Measurements from ENCODE around the gene NT5DC1. TPM values are rescaled to one million over a fixed set of nuclear protein-coding genes. Genes with fewer than 3 reads are reported as not detected.

NT5DC1 gene
- total RNA-seq, 1 donor from 2014 or later, result 21.6 TPM

- Mint-ChIP-seq H3K4me3 (ENCODE audit: unreplicated experiment) (no peak overlapping the region), H3K36me3 (ENCODE audit: unreplicated experiment) (no peaks in the 10 kb centered on the region), H3K9me3 (ENCODE audit: unreplicated experiment) (peaks cover 1% of the 10 kb centered on the region), H3K27ac (ENCODE audit: unreplicated experiment) (no peak overlapping the region), H3K27me3 (ENCODE audit: unreplicated experiment) (peaks cover 2% of the 10 kb centered on the region), H3K4me1 (ENCODE audit: low read depth, unreplicated experiment) (peaks cover 14% of the 10 kb centered on the region)
- no peak for DNase-seq
- TF ChIP-seq, protein P1, sequence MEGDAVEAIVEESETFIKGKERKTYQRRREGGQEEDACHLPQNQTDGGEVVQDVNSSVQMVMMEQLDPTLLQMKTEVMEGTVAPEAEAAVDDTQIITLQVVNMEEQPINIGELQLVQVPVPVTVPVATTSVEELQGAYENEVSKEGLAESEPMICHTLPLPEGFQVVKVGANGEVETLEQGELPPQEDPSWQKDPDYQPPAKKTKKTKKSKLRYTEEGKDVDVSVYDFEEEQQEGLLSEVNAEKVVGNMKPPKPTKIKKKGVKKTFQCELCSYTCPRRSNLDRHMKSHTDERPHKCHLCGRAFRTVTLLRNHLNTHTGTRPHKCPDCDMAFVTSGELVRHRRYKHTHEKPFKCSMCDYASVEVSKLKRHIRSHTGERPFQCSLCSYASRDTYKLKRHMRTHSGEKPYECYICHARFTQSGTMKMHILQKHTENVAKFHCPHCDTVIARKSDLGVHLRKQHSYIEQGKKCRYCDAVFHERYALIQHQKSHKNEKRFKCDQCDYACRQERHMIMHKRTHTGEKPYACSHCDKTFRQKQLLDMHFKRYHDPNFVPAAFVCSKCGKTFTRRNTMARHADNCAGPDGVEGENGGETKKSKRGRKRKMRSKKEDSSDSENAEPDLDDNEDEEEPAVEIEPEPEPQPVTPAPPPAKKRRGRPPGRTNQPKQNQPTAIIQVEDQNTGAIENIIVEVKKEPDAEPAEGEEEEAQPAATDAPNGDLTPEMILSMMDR (IDR thresholded peaks at IDR 0.05; ENCODE audit: partially characterized antibody, unreplicated experiment), result no peak
These were observed 134.0 kb downstream of the NT5DC1 start for GRCh38 chr6:116234689-116235088.

DNA sequence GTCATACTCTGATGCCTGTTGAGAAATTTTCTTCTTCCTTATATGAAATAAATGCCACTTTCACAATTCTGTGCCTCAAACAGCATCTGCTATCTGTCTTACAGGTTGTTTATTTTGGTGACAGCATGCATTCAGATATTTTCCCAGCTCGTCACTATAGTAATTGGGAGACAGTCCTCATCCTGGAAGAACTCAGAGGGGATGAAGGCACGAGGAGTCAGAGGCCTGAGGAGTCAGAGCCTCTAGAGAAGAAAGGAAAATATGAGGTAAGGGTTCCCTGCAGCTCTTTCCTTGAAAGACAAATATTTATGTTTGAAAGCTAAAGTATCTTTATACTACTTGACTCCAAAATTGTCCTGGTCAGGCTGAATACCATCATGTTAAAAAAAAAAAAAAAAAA, 137.4 kb downstream of the NT5DC1 start:
- no peaks in the 10 kb centered on the region for H3K36me3 Mint-ChIP-seq (ENCODE audit: unreplicated experiment)
- no peaks in the 10 kb centered on the region for H3K9me3 Mint-ChIP-seq (ENCODE audit: unreplicated experiment)
- TF ChIP-seq, protein P1 (IDR thresholded peaks at IDR 0.05; ENCODE audit: partially characterized antibody, unreplicated experiment), result no peak
- no peak overlapping the region for H3K4me3 Mint-ChIP-seq (ENCODE audit: unreplicated experiment)
- no peaks in the 10 kb centered on the region for H3K27me3 Mint-ChIP-seq (ENCODE audit: unreplicated experiment)
- no peak overlapping the region for H3K27ac Mint-ChIP-seq (ENCODE audit: unreplicated experiment)
- H3K4me1 Mint-ChIP-seq (ENCODE audit: low read depth, unreplicated experiment), result peaks cover 16% of the 10 kb centered on the region
- DNase-seq, result no peak

DNA sequence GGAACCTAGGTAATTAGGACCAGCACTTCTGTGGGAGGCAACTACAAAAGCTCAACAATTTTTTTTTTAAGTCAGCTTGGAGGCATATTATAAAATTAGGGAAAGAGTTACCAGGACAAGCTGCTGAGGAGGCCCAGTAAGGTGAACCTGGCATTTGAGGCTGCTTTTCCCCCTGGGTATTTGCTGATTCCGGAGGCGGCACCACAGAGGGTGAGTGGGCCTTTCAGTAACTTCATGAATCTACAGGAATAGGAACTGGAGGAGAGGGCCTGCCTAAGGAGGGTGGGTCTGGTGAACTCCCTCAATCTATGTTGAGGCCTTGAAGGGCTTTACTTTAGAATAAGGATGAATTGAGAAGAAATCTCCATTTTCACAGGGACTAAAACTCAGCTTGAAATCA, 138.6 kb downstream of the NT5DC1 start:
- H3K4me3 Mint-ChIP-seq (ENCODE audit: unreplicated experiment), result no peak overlapping the region
- no peaks in the 10 kb centered on the region for H3K9me3 Mint-ChIP-seq (ENCODE audit: unreplicated experiment)
- no peak overlapping the region for H3K27ac Mint-ChIP-seq (ENCODE audit: unreplicated experiment)
- peaks cover 13% of the 10 kb centered on the region for H3K4me1 Mint-ChIP-seq (ENCODE audit: low read depth, unreplicated experiment)
- no peaks in the 10 kb centered on the region for H3K27me3 Mint-ChIP-seq (ENCODE audit: unreplicated experiment)
- no peak for DNase-seq
- TF ChIP-seq, protein P1 (IDR thresholded peaks at IDR 0.05; ENCODE audit: partially characterized antibody, unreplicated experiment), result no peak
- H3K36me3 Mint-ChIP-seq (ENCODE audit: unreplicated experiment), result no peaks in the 10 kb centered on the region

DNA sequence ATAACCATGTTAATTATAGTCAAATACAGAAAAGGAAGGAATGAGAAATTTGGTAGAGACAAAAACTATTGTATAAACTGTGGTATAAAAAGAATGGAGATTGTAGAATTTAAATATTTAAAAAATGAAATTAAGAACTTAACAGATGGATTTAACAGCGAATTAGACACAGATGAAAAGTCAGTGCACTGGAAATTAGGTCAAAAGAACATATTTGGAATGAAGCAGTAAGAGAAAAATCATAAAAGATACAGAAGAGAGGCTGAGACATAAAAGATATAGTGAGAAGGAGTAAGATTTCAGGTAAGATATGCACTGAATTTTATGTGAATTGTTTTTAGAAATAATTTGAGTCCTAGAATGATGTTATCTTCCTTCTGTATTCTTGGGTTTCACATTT, 139.2 kb downstream of the NT5DC1 start:
- TF ChIP-seq, protein P1 (IDR thresholded peaks at IDR 0.05; ENCODE audit: partially characterized antibody, unreplicated experiment), result no peak
- Mint-ChIP-seq H3K4me1 (ENCODE audit: low read depth, unreplicated experiment) (peaks cover 13% of the 10 kb centered on the region), H3K27me3 (ENCODE audit: unreplicated experiment) (no peaks in the 10 kb centered on the region), H3K9me3 (ENCODE audit: unreplicated experiment) (no peaks in the 10 kb centered on the region), H3K36me3 (ENCODE audit: unreplicated experiment) (no peaks in the 10 kb centered on the region), H3K4me3 (ENCODE audit: unreplicated experiment) (no peak overlapping the region), H3K27ac (ENCODE audit: unreplicated experiment) (no peak overlapping the region)
- DNase-seq, result no peak

DNA sequence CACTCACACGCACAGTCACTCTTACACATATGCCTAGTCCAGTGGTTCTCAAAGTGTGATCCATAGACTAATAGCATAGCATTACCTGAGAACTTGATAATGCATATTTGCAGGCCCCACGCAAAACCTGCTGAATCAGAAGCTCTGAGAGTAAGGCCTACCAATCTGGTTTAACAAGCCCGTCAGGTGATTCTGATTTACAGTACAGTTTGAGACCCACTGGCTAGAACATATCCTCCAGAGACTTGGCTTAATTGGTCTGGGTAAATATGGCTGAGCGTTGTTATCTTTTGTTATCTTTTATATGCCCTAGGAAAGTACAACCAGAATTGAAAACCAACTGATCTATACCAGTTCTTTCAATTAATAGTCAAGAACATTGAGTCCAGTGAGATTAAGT, 143.6 kb downstream of the NT5DC1 start:
- Mint-ChIP-seq H3K4me3 (ENCODE audit: unreplicated experiment) (no peak overlapping the region), H3K9me3 (ENCODE audit: unreplicated experiment) (no peaks in the 10 kb centered on the region), H3K36me3 (ENCODE audit: unreplicated experiment) (no peaks in the 10 kb centered on the region), H3K27me3 (ENCODE audit: unreplicated experiment) (no peaks in the 10 kb centered on the region), H3K4me1 (ENCODE audit: low read depth, unreplicated experiment) (peaks cover 16% of the 10 kb centered on the region), H3K27ac (ENCODE audit: unreplicated experiment) (no peak overlapping the region)
- no peak for DNase-seq
- TF ChIP-seq, protein P1 (IDR thresholded peaks at IDR 0.05; ENCODE audit: partially characterized antibody, unreplicated experiment), result no peak

Measured in glutamatergic neuron (in vitro differentiated cells).